Activated CD4-positive, alpha-beta T cell treated with anti-CD3 and anti-CD28 coated beads, Interleukin-2, Interleukin-4, amounts not matched to agents 100 ng/mL and 50 ng/mL, durations not matched to agents 16 hours and 8 hours (primary cell): ENCODE measurements around the gene TEX19.

Source experiments
- DNase-seq: peaks from one replicate; pipeline ENCODE4 v3.0.0-alpha.2; 2020; ENCODE audit warnings: low spot score

The TEX19 gene

DNA sequence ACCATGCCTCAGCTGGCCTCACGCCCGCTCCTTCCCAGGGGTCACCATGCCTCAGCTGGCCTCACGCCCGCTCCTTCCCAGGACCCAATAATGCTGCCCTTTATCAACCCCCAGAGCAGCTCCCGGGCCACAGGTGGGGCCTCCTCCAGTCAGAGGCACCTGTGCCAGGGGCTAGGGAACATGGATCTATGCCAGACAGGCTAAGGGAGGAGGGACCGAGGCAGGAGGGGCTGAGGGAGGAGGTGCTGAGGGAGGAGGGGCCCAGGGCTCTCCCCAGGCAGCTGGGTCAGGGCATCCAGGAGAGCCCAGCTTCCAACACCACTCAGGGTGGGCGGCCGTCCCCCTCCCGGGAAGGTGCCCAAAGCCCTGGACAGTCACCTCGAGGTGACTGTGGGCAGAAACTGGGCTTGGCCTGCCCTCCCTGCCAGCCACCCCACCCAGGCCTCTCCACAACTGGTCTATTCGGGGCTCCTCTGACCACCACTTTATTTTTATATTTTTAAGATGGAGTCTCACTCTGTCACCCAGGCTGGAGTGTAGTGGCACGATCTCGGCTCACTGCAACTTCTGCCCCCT lies 31.9 kb downstream of the TEX19 start:
- DNase-seq: no peak

DNA sequence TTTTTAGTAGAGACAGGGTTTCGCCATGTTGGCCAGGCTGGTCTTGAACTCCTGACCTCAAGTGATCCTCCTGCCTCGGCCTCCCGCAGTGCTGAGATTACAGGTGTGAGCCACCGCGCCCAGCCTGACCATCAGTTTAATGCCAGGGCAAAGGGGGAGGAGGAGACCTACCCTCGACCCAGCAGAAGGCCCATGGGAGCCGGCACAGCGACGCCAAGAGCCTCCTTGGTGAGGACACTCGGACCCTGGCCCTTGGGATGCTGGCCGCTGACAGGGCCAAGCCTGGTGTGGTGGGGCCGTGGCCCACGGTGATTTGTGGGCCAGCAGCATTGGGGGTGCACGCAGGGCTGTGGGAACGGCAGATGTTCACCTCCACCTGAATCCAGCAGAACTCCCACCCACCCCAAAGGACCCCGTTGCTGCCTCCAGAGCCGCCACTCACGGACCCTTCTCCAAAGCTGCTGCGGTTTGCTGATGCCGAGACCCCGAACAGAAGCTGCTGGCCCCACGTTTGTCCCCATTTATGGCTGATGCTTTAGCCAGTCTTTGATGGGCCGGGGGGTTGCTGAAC lies 32.5 kb downstream of the TEX19 start:
- DNase-seq: no peak

GRCh38 chr17:82392209-82392920 lies 33.3 kb downstream of the TEX19 start:
- no peak for DNase-seq

DNA sequence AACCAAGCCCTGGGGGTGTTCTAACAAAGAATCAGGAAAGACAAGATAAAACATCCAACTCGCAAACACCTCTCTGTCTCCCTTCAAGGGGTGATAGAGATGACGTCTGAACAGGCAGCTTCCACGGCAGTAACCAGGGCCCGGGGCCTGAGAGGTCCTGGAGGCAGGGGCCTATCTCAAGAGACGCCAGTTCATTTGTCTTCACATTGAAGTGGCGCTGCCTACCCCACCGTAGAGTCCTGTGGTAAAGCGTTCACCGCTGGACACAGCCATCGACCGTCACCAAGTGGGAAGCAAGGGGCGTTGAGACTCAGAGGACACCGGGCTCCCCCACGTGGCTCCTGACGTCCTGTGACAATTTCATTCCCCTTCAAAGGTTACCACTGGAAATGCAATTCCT lies 33.9 kb downstream of the TEX19 start:
- DNase-seq: no peak

- DNase-seq: no peak
These were observed 35.2 kb downstream of the TEX19 start for GRCh38 chr17:82394278-82394677.

- DNase-seq: no peak
These were observed 37.8 kb downstream of the TEX19 start for GRCh38 chr17:82396601-82397435.

DNA sequence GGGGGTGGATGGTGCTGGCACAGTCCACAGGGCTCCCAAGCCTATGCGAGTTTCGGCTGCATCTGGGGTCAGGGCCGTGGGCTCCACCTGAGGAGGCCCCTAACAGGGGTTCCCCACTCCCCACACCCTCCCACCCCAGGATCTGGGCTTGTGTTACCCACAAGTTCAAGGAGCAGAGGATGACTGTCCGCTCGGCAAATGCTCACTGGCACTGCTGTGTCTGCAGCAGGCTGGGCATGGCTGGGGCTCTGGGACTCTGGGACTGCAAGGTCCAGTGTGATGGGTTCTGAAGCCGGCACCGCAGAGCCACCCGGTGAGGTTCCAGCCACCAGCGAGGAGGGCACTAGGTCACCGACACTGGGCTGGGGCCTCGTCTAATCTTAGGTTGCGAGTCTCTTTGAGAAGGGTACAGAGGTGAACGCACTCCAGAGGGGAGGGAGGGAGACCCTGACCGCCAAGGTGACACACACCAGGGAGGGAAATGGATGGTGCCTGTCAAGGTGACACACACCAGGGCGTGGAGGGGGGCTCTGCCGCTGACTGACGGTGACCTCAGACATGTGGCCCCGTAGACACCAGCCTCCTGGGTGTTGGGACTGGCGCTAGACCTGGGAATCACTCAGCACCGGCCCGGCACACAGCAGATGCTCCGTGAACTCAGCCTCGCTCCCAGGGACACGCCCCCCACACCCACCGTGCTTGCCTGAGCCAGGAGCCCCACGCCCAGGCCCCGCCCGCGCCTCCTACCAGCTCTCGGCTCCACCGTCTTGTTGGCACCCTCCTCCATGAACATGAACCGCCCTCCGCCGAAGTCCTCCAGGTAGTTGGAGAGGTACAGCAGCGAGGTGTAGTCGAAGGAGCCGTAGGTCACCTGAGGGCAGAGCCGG lies 38.6 kb downstream of the TEX19 start:
- no peak for DNase-seq

GRCh38 chr17:82399041-82399441 lies 40.0 kb downstream of the TEX19 start:
- no peak for DNase-seq

DNA sequence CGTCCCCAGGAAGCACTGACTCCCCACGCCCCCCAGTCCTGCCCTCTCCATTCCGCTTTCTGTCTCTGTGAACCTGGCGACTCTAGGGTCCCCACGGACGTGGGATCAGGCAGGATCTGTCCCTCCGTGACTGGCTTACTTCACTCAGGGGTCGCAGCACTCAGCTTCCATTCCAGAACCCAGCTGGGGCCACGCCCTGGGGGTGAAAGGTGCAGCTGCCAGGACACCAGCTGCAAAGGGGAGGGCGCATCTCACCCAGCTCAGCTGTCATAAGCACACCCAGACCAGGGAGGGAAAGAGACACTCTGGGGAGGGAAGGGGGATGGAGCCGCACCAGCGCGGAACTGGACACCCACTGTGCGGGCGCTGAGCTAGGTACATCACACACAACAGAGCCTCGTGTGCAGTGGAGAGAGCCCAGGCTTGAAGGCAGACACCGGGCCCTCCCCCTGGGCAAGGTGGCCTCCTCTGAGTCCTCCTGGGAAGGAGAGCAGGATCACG lies 40.6 kb downstream of the TEX19 start:
- DNase-seq: no peak

GRCh38 chr17:82400206-82400605 lies 41.2 kb downstream of the TEX19 start:
- no peak for DNase-seq

DNA sequence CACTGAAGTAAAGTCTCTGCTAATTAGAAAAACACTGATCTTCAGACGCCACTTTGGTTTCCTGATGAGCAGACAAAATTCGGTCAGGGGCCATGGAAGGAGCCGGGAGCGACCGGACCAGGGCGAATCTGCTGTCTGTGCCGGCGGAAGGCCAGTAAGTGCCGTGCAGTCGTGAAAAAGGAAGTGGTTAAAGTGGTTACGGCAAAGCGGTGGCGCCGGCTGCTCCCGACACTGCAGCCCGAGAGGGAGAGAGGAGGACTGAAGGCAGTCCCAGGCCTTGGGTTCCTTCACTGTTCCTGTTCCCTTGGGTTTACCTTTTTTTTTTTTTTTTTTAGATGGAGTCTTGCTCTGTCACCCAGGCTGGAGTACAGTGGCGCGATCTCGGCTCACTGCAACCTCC lies 41.8 kb downstream of the TEX19 start:
- peak; percentile 66 for DNase-seq

GRCh38 chr17:82402865-82403264 lies 43.8 kb downstream of the TEX19 start:
- DNase-seq: no peak

DNA sequence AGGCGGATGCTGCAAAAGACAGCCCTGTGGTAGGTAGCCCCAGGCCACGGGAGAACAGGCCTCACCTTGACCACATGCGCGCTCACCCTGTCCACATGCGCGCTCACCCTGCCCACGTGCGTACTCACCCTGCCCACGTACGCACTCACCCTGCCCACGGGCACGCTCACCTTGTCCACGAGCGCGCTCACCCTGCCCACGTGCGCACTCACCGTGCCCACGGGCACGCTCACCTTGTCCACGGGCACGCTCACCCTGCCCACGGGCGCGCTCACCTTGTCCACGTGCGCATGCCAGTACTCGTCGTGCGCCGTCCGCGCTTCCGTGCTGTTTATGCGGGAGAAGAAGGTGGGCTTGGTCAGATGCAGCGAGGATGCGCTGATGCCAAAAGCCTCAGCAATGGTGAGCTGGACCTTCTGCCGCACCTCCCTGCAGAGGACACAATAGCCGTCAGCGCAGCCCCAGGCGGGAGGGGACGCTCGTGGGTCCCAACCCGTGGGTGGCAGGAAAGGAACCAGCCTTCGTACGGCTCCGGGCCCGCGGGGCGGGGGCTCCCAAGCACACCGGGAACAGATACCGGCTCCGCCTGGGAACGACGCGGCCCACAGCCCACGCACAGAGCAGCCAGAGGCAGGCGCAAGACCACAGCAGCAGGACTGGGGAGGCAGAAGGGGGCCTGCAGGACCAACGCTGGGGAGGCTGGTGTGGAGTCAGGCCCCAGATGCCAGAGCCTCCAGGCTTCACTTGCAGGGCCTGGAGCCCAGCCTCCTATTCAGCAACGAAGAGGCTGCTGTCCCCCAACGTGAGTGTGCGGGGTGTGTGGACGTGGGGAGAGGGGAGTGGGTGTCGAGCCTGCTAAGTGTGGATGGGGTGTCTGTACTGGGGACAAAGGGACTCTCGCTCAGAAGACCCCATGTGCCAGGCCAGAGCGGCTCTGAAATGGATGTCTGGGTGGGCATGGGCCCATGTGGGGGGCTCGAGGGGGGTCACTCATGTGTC lies 44.9 kb downstream of the TEX19 start:
- DNase-seq: no peak

- DNase-seq: no peak
These were observed 46.0 kb downstream of the TEX19 start for GRCh38 chr17:82405051-82405450.

DNA sequence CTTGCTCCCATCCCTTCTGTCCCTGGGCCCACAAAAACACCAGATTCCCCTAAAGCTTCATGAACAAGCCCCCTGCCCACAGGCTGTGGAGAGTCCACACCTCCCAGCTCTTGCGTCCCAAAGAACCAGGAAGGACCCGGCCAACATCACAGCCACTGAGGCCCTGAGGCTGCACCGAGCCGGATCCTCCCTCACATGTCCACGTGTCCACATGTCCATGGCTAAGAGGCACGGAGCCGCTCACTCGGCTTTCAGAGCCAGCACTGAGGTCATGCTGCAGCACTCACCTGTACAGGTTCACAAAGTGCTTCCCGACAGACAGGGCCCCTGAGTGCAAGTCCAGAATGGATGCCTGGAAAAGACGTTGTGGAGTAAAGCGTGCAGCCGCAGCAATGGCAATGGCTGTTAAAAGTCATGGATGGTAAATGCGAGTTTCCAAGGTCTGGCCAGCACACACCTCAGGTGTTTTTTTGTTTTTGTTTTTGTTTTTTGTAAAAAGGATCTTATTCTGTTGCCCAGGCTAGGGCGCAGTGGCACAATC lies 47.2 kb downstream of the TEX19 start:
- DNase-seq: no peak

- DNase-seq: no peak
These were observed 48.2 kb downstream of the TEX19 start for GRCh38 chr17:82407255-82407654.

DNA sequence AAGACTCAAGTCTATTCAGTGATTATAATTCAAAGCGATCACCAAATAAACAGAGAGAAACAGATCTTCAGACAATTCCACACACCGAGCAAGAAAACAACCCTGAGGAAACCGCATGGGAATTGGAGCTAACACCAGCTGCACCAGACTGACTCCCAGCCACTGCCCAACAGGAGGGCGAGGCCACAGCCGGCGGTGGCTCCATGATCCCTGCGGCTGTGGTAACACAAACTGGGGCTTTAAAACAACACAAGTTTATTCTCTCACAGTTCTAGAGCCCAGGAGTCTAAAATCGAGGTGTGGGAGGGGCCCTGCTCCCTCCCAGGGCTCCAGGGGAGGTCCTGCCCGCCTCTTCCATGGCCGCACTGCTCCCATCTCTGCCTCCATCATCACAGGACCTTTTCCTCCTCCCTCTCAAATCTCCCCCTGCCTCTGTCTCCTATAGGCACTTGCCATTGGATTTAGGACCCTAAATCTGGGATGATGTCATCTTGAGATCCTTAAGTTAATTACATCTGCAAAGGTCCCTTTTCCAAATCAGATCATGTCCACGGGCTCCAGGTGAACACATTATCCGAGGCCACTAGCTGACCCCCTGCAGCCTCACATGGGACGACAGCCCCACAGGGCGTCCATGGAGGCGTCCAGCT lies 49.4 kb downstream of the TEX19 start:
- DNase-seq: no peak

- no peak for DNase-seq
These were observed 49.9 kb downstream of the TEX19 start for GRCh38 chr17:82408938-82409318.

DNA sequence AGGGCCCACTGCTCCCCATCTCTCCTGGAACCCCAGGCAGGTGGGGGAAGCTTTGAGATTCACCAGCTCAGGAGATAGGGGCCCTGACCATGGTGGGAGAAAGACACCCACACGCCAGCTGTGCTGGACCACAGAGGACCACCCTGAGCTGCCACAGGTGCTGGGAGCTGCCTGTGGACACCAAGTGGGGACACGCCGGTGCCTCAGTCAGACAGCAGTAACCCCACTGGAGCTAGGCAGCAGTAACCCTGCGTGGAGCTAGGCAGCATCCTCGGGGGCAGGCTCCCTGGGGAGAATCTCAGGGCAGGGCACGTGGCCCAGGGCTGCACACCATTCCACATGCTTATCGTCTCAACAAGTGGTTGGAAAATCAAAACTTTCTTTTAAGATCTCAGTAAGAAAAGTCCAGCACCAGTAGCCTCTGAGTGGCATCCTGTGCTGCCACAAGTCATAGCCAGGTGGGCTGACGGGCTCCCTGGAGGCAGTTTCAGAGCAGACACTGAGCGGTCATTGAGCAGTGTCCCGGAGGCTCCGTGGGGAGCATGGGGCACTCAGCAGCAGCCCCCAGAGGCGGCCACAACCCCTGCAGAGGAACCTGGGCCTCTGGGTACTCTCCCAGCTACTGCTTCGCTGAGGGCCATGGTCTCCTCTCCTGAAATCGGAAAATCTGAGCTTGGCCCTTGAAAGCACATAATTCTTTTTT lies 51.1 kb downstream of the TEX19 start:
- DNase-seq: no peak
